ENCODE results near the gene SLC30A5. TPM values are rescaled to one million over a fixed set of nuclear protein-coding genes. Genes with fewer than 3 reads are reported as not detected.
"Not testable (repeated sequence)": the region's sequence is repeated elsewhere in the genome, so short reads cannot be mapped to it uniquely, and the experiment has no call there.

Gene SLC30A5
- total and polyA plus RNA-seq, 12 donors: 17.9 to 36.7 (median 31.7) TPM

DNA sequence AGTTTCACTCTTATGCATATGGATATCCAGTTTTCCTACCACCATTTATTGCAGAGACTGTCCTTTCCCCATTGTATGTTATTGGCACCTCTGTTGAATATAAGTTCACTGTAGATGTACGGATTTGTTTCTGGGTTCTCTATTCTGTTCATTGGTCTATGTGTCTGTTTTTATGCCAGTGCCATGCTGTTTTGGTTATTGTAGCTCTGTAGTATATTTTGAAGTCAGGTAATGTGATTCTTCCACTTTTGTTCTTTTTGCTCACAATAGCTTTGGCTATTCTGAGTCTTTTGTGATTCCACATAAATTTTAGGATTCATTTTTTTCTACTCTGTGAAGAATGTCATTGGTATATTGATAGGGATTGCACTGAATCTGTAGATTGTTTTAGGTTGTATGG, 47.0 kb downstream of the SLC30A5 start:
- Histone ChIP-seq H3K4me3 (no peak overlapping the region), H3K27ac (no peak overlapping the region), H3K36me3 (no peaks in the 10 kb centered on the region), H3K9me3 (peaks cover 0 to 22% (median 5%) of the 10 kb centered on the region in 11 donors), H3K27me3 (no peaks in the 10 kb centered on the region), H3K4me1 (no peaks in the 10 kb centered on the region)
- WGBS, 2 donors: 79 to 83% methylated on average over 1 of the region's 1 CpG
- ATAC-seq: no peak
- intact Hi-C loops (cut with DNase I): no loop called here
- DNase-seq: no peak
- TF ChIP-seq, protein P1, sequence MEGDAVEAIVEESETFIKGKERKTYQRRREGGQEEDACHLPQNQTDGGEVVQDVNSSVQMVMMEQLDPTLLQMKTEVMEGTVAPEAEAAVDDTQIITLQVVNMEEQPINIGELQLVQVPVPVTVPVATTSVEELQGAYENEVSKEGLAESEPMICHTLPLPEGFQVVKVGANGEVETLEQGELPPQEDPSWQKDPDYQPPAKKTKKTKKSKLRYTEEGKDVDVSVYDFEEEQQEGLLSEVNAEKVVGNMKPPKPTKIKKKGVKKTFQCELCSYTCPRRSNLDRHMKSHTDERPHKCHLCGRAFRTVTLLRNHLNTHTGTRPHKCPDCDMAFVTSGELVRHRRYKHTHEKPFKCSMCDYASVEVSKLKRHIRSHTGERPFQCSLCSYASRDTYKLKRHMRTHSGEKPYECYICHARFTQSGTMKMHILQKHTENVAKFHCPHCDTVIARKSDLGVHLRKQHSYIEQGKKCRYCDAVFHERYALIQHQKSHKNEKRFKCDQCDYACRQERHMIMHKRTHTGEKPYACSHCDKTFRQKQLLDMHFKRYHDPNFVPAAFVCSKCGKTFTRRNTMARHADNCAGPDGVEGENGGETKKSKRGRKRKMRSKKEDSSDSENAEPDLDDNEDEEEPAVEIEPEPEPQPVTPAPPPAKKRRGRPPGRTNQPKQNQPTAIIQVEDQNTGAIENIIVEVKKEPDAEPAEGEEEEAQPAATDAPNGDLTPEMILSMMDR (IDR thresholded peaks at IDR 0.05): no peak

- DNase-seq; ATAC-seq; H3K27ac ChIP-seq; H3K36me3 ChIP-seq; intact Hi-C loops (cut with DNase I); H3K27me3 ChIP-seq; H3K4me1 ChIP-seq; H3K4me3 ChIP-seq; H3K9me3 ChIP-seq: not testable (repeated sequence)
- 95% methylated on average over 7 of the region's 7 CpGs for WGBS, 2 donors
These were observed 54.8 kb downstream of the SLC30A5 start for GRCh38 chr5:69148576-69148975.

GRCh38 chr5:69148981-69149675, 55.3 kb downstream of the SLC30A5 start:
- intact Hi-C loops (cut with DNase I): no loop called here
- Histone ChIP-seq H3K4me3 (no peak overlapping the region), H3K27ac (no peak overlapping the region), H3K4me1 (no peaks in the 10 kb centered on the region), H3K36me3 (no peaks in the 10 kb centered on the region), H3K27me3 (no peaks in the 10 kb centered on the region), H3K9me3 (no peaks in the 10 kb centered on the region)
- ATAC-seq (no peak), DNase-seq (no peak)
- TF ChIP-seq, protein P1 (IDR thresholded peaks at IDR 0.05): no peak
- 88 to 97% methylated on average over 2 of the region's 2 CpGs for WGBS, 2 donors

GRCh38 chr5:69149676-69150010, 55.8 kb downstream of the SLC30A5 start:
- Histone ChIP-seq H3K9me3 (no peaks in the 10 kb centered on the region), H3K4me3 (no peak overlapping the region), H3K4me1 (no peaks in the 10 kb centered on the region), H3K27me3 (no peaks in the 10 kb centered on the region), H3K27ac (no peak overlapping the region), H3K36me3 (no peaks in the 10 kb centered on the region)
- no peak for DNase-seq
- 88 to 91% methylated on average over 5 of the region's 5 CpGs for WGBS, 2 donors
- TF ChIP-seq, protein P1 (IDR thresholded peaks at IDR 0.05): no peak
- no peak for ATAC-seq
- intact Hi-C loops (cut with DNase I): no loop called here

DNA sequence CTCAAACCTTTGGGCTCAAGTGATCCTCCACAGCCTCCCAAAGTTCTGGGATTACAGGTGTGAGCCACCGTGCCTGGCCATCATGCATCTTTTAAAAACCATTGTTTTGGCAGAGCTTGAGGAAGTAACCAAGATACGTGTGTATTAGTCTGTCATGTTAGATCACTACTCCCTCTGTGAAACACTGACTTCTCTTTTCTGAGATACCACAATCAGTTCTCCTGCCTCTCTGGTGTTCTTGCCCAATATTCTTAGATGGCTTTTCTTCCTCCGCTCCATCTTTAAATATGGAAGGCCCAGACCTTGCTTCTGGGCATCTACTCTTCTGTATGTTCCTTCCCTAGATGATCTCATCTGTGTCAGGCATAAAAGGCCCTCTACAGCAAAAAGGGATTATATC, 58.9 kb downstream of the SLC30A5 start:
- 76 to 85% methylated on average over 3 of the region's 3 CpGs for WGBS, 2 donors
- intact Hi-C loops (cut with DNase I): no loop called here
- Histone ChIP-seq H3K4me1 (no peaks in the 10 kb centered on the region), H3K27ac (no peak overlapping the region), H3K36me3 (no peaks in the 10 kb centered on the region), H3K27me3 (no peaks in the 10 kb centered on the region), H3K9me3 (no peaks in the 10 kb centered on the region), H3K4me3 (no peak overlapping the region)
- TF ChIP-seq, protein P1 (IDR thresholded peaks at IDR 0.05): no peak
- DNase-seq: no peak
- no peak for ATAC-seq

All from heart right ventricle (tissue), 16 donors.